ENCODE measurements around the gene CD247.

DNA sequence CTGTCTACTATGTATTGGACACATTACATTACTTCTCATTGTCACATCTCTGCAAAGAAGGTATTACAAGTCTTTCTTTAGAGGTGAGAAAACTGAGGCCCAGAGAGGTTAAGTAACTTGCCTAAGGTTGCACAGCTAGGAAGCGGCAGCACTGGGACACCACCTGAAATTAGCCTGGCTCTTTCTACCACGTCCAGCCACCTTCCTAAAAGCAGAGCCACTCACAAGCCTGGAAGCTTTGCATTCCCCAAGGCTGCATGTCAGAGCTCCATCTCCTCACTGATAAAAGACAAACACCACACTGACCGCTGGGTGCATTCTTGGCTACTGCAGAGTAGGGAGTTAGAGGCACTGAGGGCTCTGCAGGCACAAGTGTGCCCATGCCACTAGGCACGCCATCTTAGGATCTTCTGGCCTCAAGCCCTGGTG, 2.4 kb downstream of the CD247 start:
- TF ChIP-seq, protein P1, sequence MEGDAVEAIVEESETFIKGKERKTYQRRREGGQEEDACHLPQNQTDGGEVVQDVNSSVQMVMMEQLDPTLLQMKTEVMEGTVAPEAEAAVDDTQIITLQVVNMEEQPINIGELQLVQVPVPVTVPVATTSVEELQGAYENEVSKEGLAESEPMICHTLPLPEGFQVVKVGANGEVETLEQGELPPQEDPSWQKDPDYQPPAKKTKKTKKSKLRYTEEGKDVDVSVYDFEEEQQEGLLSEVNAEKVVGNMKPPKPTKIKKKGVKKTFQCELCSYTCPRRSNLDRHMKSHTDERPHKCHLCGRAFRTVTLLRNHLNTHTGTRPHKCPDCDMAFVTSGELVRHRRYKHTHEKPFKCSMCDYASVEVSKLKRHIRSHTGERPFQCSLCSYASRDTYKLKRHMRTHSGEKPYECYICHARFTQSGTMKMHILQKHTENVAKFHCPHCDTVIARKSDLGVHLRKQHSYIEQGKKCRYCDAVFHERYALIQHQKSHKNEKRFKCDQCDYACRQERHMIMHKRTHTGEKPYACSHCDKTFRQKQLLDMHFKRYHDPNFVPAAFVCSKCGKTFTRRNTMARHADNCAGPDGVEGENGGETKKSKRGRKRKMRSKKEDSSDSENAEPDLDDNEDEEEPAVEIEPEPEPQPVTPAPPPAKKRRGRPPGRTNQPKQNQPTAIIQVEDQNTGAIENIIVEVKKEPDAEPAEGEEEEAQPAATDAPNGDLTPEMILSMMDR (IDR thresholded peaks at IDR 0.05), result no peak
- TF ChIP-seq POLR2A (IDR thresholded peaks at IDR 0.05; ENCODE audit: low read depth) (no peak), EP300 (IDR thresholded peaks at IDR 0.05) (no peak), POLR2AphosphoS5 (IDR thresholded peaks at IDR 0.05) (no peak)
